Fibroblast of lung (primary cell): Measurements from ENCODE around the gene BTNL9. TPM values are rescaled to one million over a fixed set of nuclear protein-coding genes. Genes with fewer than 3 reads are reported as not detected.

ENCODE experiments used
- DNase-seq, 2 donors: peaks; one replicate each; pipeline versions ENCODE4 v3.0.0 to v3.0.0-alpha.2; 2010; ENCODE audit warnings: low read depth in 2 of 2
- H2AFZ ChIP-seq: 2 replicates; pipeline ENCODE4 v1.5.1; 2012; ENCODE audit warnings: low read length, control low read depth, inconsistent platforms
- H3K27ac ChIP-seq: 2 replicates; pipeline ENCODE4 v1.5.1; 2011; ENCODE audit warnings: low read length, control low read depth; ENCODE audit not compliant: insufficient read depth
- H3K27me3 ChIP-seq: 2 replicates; pipeline ENCODE4 v1.5.1; 2011; ENCODE audit warnings: mild to moderate bottlenecking, low read length; ENCODE audit not compliant: control insufficient read depth, insufficient read depth
- H3K36me3 ChIP-seq: 2 replicates; pipeline ENCODE4 v1.5.1; 2011; ENCODE audit warnings: low read length; ENCODE audit not compliant: control insufficient read depth, insufficient read depth
- H3K4me1 ChIP-seq: 2 replicates; pipeline ENCODE4 v1.5.1; 2011; ENCODE audit warnings: low read length; ENCODE audit not compliant: control insufficient read depth, insufficient read depth; ENCODE audit errors: extremely low read depth
- H3K4me2 ChIP-seq: 2 replicates; pipeline ENCODE4 v1.5.1; 2011; ENCODE audit warnings: low read length, control low read depth; ENCODE audit not compliant: insufficient read depth; ENCODE audit errors: extremely low read depth
- H3K4me3 ChIP-seq, 4 experiments: fragments of 200-600 bp in 1 of 4; sonication (generic) in 1 of 4; replicated peaks in 1 of 4; 2 replicates each; pipeline ENCODE4 v1.5.1; 2011 to 2016; ENCODE audit warnings: low read length in 4 of 4, low read depth in 3 of 4, mild to moderate bottlenecking in 3 of 4, control low read depth in 2 of 4, inconsistent platforms in 1 of 4, mixed read lengths in 1 of 4; ENCODE audit not compliant: insufficient read depth in 1 of 4; ENCODE audit errors: control extremely low read depth in 1 of 4
- H3K79me2 ChIP-seq: 2 replicates; pipeline ENCODE4 v1.5.1; 2012; ENCODE audit warnings: mild to moderate bottlenecking, low read length, inconsistent platforms; ENCODE audit not compliant: control insufficient read depth, insufficient read depth
- H3K9ac ChIP-seq: 2 replicates; pipeline ENCODE4 v1.5.1; 2011; ENCODE audit warnings: mild to moderate bottlenecking, low read length, control low read depth; ENCODE audit not compliant: insufficient read depth
- H3K9me3 ChIP-seq: 2 replicates; pipeline ENCODE4 v1.5.1; 2012; ENCODE audit warnings: low read depth, low read length; ENCODE audit not compliant: control insufficient read depth, insufficient read depth
- H4K20me1 ChIP-seq: 2 replicates; pipeline ENCODE4 v1.5.1; 2011; ENCODE audit warnings: low read length; ENCODE audit not compliant: control insufficient read depth, insufficient read depth; ENCODE audit errors: extremely low read depth
- CTCF ChIP-seq, 2 donors: IDR thresholded peaks in 1 of 2; conservative IDR thresholded peaks in 1 of 2; 1 replicate in 1 of 2; 2 replicates in 1 of 2; pipeline ENCODE4 v1.5.1; 2011 to 2012; ENCODE audit warnings: low read length in 2 of 2, control low read depth in 1 of 2, inconsistent platforms in 1 of 2, low read depth in 1 of 2, mild to moderate bottlenecking in 1 of 2
- EZH2 ChIP-seq: IDR thresholded peaks from 2 replicates; pipeline ENCODE4 v1.5.1; 2012; ENCODE audit warnings: low read length, control low read depth, mild to moderate bottlenecking; ENCODE audit errors: missing control alignments
- polyA plus RNA-seq, 2 donors: library from polyadenylated mRNA; depleted of rRNA in 1 of 2; stranded (reverse) in 1 of 2; unstranded in 1 of 2; fragments of >200 nt; gene quantifications; 2 replicates each; pipeline ENCODE4 v1.2.1, GENCODE V29; 2011 to 2012; ENCODE audit warnings: missing spikeins in 1 of 2
- total RNA-seq: library from RNA; depleted of rRNA; stranded (reverse); fragments of >200 nt; gene quantifications from 2 replicates; pipeline ENCODE4 v1.2.1, GENCODE V29; 2014

Gene BTNL9
- total and polyA plus RNA-seq, 2 donors (not counting 1 experiment from before 2014, with no cell fraction given) = not detected

GRCh38 chr5:181051841-181052671 lies 12.0 kb downstream of the BTNL9 start:
- Histone ChIP-seq H4K20me1 (no peaks in the 10 kb centered on the region), H3K4me1 (no peaks in the 10 kb centered on the region), H3K79me2 (no peaks in the 10 kb centered on the region), H3K27me3 (peaks cover 30% of the 10 kb centered on the region), H3K9me3 (no peaks in the 10 kb centered on the region), H2AFZ (no peak overlapping the region), H3K9ac (no peak overlapping the region), H3K4me3 (peak overlapping the region in 1 of 4 experiments; percentile 22), H3K4me2 (peak overlapping the region; percentile 44), H3K36me3 (no peaks in the 10 kb centered on the region), H3K27ac (no peak overlapping the region)
- no peak for TF ChIP-seq EZH2
- TF ChIP-seq CTCF (conservative IDR thresholded peaks at IDR 0.05 in 1 of 2, IDR thresholded peaks at IDR 0.05 in 1 of 2; ENCODE audit: low read depth in 1 of 2, low read length in 2 of 2) = no peak
- no peak for DNase-seq

GRCh38 chr5:181052672-181053487 lies 12.8 kb downstream of the BTNL9 start:
- no peaks in the 10 kb centered on the region for H3K9me3 ChIP-seq
- H3K4me2 ChIP-seq = peak overlapping the region; percentile 44
- peak; percentile 6 to 8 for DNase-seq
- H3K9ac ChIP-seq = no peak overlapping the region
- TF ChIP-seq EZH2 (peak; percentile 53), CTCF (conservative IDR thresholded peaks at IDR 0.05 in 1 of 2, IDR thresholded peaks at IDR 0.05 in 1 of 2; ENCODE audit: low read depth in 1 of 2, low read length in 2 of 2) (no peak)
- H3K27ac ChIP-seq = no peak overlapping the region
- H2AFZ ChIP-seq = no peak overlapping the region
- H3K79me2 ChIP-seq = no peaks in the 10 kb centered on the region
- H3K4me1 ChIP-seq = no peaks in the 10 kb centered on the region
- no peaks in the 10 kb centered on the region for H3K36me3 ChIP-seq
- H3K4me3 ChIP-seq = peak overlapping the region in 2 of 4 experiments; percentile 17 to 32
- H3K27me3 ChIP-seq = peaks cover 30% of the 10 kb centered on the region
- no peaks in the 10 kb centered on the region for H4K20me1 ChIP-seq

- Histone ChIP-seq H3K27me3 (peaks cover 30% of the 10 kb centered on the region), H3K4me3 (peak overlapping the region in 2 of 4 experiments; percentile 17 to 32)
Measured at GRCh38 chr5:181053488-181054121, 13.5 kb downstream of the BTNL9 start.

More at GRCh38 chr5:181053488-181054121, 13.5 kb downstream of the BTNL9 start:
- no peak for DNase-seq
- TF ChIP-seq EZH2 (peak; percentile 95), CTCF (conservative IDR thresholded peaks at IDR 0.05 in 1 of 2, IDR thresholded peaks at IDR 0.05 in 1 of 2; ENCODE audit: low read depth in 1 of 2, low read length in 2 of 2) (no peak)
- no peaks in the 10 kb centered on the region for H3K36me3 ChIP-seq
- no peak overlapping the region for H3K4me2 ChIP-seq
- no peak overlapping the region for H3K9ac ChIP-seq
- H3K27ac ChIP-seq = no peak overlapping the region
- H3K9me3 ChIP-seq = no peaks in the 10 kb centered on the region
- H3K79me2 ChIP-seq = no peaks in the 10 kb centered on the region
- no peaks in the 10 kb centered on the region for H4K20me1 ChIP-seq
- no peak overlapping the region for H2AFZ ChIP-seq
- no peaks in the 10 kb centered on the region for H3K4me1 ChIP-seq
